ENCODE measurements around the gene PRR4.

PRR4 gene

GRCh38 chr12:10851243-10851858, 2.1 kb upstream of the PRR4 start:
- no peak for DNase-seq (ENCODE audit: insufficient read length)
- FAIRE-seq: no peak
- no peak for TF ChIP-seq POLR2A (IDR thresholded peaks at IDR 0.05; ENCODE audit: low read depth, low read length)
- TF ChIP-seq TAF1 (IDR thresholded peaks at IDR 0.05; ENCODE audit: borderline replicate concordance, low read depth, low read length): no peak
- no peak for TF ChIP-seq POLR2AphosphoS5 (IDR thresholded peaks at IDR 0.05; ENCODE audit: low read depth, low read length)

GRCh38 chr12:10847744-10848143, 1.5 kb downstream of the PRR4 start:
- FAIRE-seq (no peak), DNase-seq (ENCODE audit: insufficient read length) (no peak)
- TF ChIP-seq POLR2A (IDR thresholded peaks at IDR 0.05; ENCODE audit: low read depth, low read length) (no peak), POLR2AphosphoS5 (IDR thresholded peaks at IDR 0.05; ENCODE audit: low read depth, low read length) (no peak), TAF1 (IDR thresholded peaks at IDR 0.05; ENCODE audit: borderline replicate concordance, low read depth, low read length) (no peak)

GRCh38 chr12:10842862-10843261, 6.4 kb downstream of the PRR4 start:
- DNase-seq (ENCODE audit: insufficient read length) (no peak), FAIRE-seq (no peak)
- TF ChIP-seq TAF1 (IDR thresholded peaks at IDR 0.05; ENCODE audit: borderline replicate concordance, low read depth, low read length) (no peak), POLR2AphosphoS5 (IDR thresholded peaks at IDR 0.05; ENCODE audit: low read depth, low read length) (no peak), POLR2A (IDR thresholded peaks at IDR 0.05; ENCODE audit: low read depth, low read length) (no peak)

GRCh38 chr12:10838461-10838860, 10.8 kb downstream of the PRR4 start:
- FAIRE-seq: no peak
- no peak for TF ChIP-seq POLR2AphosphoS5 (IDR thresholded peaks at IDR 0.05; ENCODE audit: low read depth, low read length)
- TF ChIP-seq TAF1 (IDR thresholded peaks at IDR 0.05; ENCODE audit: borderline replicate concordance, low read depth, low read length): no peak
- TF ChIP-seq POLR2A (IDR thresholded peaks at IDR 0.05; ENCODE audit: low read depth, low read length): no peak
- no peak for DNase-seq (ENCODE audit: insufficient read length)

GRCh38 chr12:10829994-10830393, 19.3 kb downstream of the PRR4 start:
- no peak for FAIRE-seq
- no peak for DNase-seq (ENCODE audit: insufficient read length)
- no peak for TF ChIP-seq POLR2AphosphoS5 (IDR thresholded peaks at IDR 0.05; ENCODE audit: low read depth, low read length)
- TF ChIP-seq TAF1 (IDR thresholded peaks at IDR 0.05; ENCODE audit: borderline replicate concordance, low read depth, low read length): no peak
- no peak for TF ChIP-seq POLR2A (IDR thresholded peaks at IDR 0.05; ENCODE audit: low read depth, low read length)

- no peak for FAIRE-seq
- TF ChIP-seq POLR2A (IDR thresholded peaks at IDR 0.05; ENCODE audit: low read depth, low read length): no peak
- no peak for TF ChIP-seq TAF1 (IDR thresholded peaks at IDR 0.05; ENCODE audit: borderline replicate concordance, low read depth, low read length)
- no peak for TF ChIP-seq POLR2AphosphoS5 (IDR thresholded peaks at IDR 0.05; ENCODE audit: low read depth, low read length)
- no peak for DNase-seq (ENCODE audit: insufficient read length)
Observed at GRCh38 chr12:10826258-10826657, 23.0 kb downstream of the PRR4 start, which contains the start of gene TAS2R10. TSS of gene TAS2R10 (minus strand) at chr12:10826358. CDS start at chr12:10826269, 89 bp downstream.

- DNase-seq (ENCODE audit: insufficient read length) (no peak), FAIRE-seq (no peak)
- TF ChIP-seq POLR2AphosphoS5 (IDR thresholded peaks at IDR 0.05; ENCODE audit: low read depth, low read length) (no peak), TAF1 (IDR thresholded peaks at IDR 0.05; ENCODE audit: borderline replicate concordance, low read depth, low read length) (no peak), POLR2A (IDR thresholded peaks at IDR 0.05; ENCODE audit: low read depth, low read length) (no peak)
Observed at GRCh38 chr12:10824957-10825356, 24.3 kb downstream of the PRR4 start.

- no peak for DNase-seq (ENCODE audit: insufficient read length)
- TF ChIP-seq POLR2A (IDR thresholded peaks at IDR 0.05; ENCODE audit: low read depth, low read length) (no peak), POLR2AphosphoS5 (IDR thresholded peaks at IDR 0.05; ENCODE audit: low read depth, low read length) (no peak)
- no peak for FAIRE-seq
Observed at GRCh38 chr12:10811883-10812536, 37.3 kb downstream of the PRR4 start.

GRCh38 chr12:10810068-10810467, 39.2 kb downstream of the PRR4 start, which contains the start of gene TAS2R9:
TSS of gene TAS2R9 (minus strand) at chr12:10810168. CDS start at chr12:10810075, 93 bp downstream.
- no peak for DNase-seq (ENCODE audit: insufficient read length)
- TF ChIP-seq TAF1 (IDR thresholded peaks at IDR 0.05; ENCODE audit: borderline replicate concordance, low read depth, low read length): no peak
- TF ChIP-seq POLR2A (IDR thresholded peaks at IDR 0.05; ENCODE audit: low read depth, low read length): no peak
- no peak for TF ChIP-seq POLR2AphosphoS5 (IDR thresholded peaks at IDR 0.05; ENCODE audit: low read depth, low read length)
- FAIRE-seq: no peak

- TF ChIP-seq POLR2AphosphoS5 (IDR thresholded peaks at IDR 0.05; ENCODE audit: low read depth, low read length) (no peak), TAF1 (IDR thresholded peaks at IDR 0.05; ENCODE audit: borderline replicate concordance, low read depth, low read length) (no peak), POLR2A (IDR thresholded peaks at IDR 0.05; ENCODE audit: low read depth, low read length) (no peak)
- DNase-seq (ENCODE audit: insufficient read length): no peak
- FAIRE-seq: no peak
Observed at GRCh38 chr12:10807186-10807585, 42.1 kb downstream of the PRR4 start, which contains the start of gene TAS2R8. TSS of gene TAS2R8 (minus strand) at chr12:10807286. CDS start at chr12:10806980, 306 bp downstream.

- no peak for DNase-seq (ENCODE audit: insufficient read length)
- TF ChIP-seq TAF1 (IDR thresholded peaks at IDR 0.05; ENCODE audit: borderline replicate concordance, low read depth, low read length) (no peak), POLR2A (IDR thresholded peaks at IDR 0.05; ENCODE audit: low read depth, low read length) (no peak)
- FAIRE-seq: no peak
Observed at GRCh38 chr12:10802587-10802986, 46.7 kb downstream of the PRR4 start, which contains the start of gene TAS2R7. TSS of gene TAS2R7 (minus strand) at chr12:10802627. CDS start at chr12:10802570, 57 bp downstream.

GRCh38 chr12:10801741-10802140, 47.5 kb downstream of the PRR4 start:
- no peak for TF ChIP-seq POLR2AphosphoS5 (IDR thresholded peaks at IDR 0.05; ENCODE audit: low read depth, low read length)
- no peak for TF ChIP-seq POLR2A (IDR thresholded peaks at IDR 0.05; ENCODE audit: low read depth, low read length)
- TF ChIP-seq TAF1 (IDR thresholded peaks at IDR 0.05; ENCODE audit: borderline replicate concordance, low read depth, low read length): no peak
- no peak for DNase-seq (ENCODE audit: insufficient read length)
- no peak for FAIRE-seq
